Measurements from ENCODE around the gene MMP14. TPM values are rescaled to one million over a fixed set of nuclear protein-coding genes. Genes with fewer than 3 reads are reported as not detected.

The MMP14 gene
- total and polyA plus RNA-seq, 7 donors, result 7.6 to 18.5 (median 14.0) TPM

- peaks cover 0 to 24% of the 10 kb centered on the region in 2 donors for H3K36me3 ChIP-seq (ENCODE audit: insufficient read depth in 1 of 2, low read depth in 1 of 2)
- H3K27ac ChIP-seq, result no peak overlapping the region
- intact Hi-C loops (cut with DNase I), result no loop called here
- no peaks in the 10 kb centered on the region for H3K9me3 ChIP-seq
- H3K4me3 ChIP-seq, result no peak overlapping the region
- 86 to 93% (median 89%) methylated on average over 21 of the region's 21 CpGs for WGBS, 3 donors
- ATAC-seq, result no peak
- no peak for TF ChIP-seq CTCF (IDR thresholded peaks at IDR 0.05)
- peaks cover 0 to 8% (median 0%) of the 10 kb centered on the region in 3 donors for H3K27me3 ChIP-seq (ENCODE audit: insufficient read depth in 3 of 3, low read length in 2 of 3)
- peak in 1 of 2 donors; percentile 22 for DNase-seq
- peaks cover 5% of the 10 kb centered on the region for H3K4me1 ChIP-seq
These were observed 6.9 kb downstream of the MMP14 start for GRCh38 chr14:22843123-22843925.

DNA sequence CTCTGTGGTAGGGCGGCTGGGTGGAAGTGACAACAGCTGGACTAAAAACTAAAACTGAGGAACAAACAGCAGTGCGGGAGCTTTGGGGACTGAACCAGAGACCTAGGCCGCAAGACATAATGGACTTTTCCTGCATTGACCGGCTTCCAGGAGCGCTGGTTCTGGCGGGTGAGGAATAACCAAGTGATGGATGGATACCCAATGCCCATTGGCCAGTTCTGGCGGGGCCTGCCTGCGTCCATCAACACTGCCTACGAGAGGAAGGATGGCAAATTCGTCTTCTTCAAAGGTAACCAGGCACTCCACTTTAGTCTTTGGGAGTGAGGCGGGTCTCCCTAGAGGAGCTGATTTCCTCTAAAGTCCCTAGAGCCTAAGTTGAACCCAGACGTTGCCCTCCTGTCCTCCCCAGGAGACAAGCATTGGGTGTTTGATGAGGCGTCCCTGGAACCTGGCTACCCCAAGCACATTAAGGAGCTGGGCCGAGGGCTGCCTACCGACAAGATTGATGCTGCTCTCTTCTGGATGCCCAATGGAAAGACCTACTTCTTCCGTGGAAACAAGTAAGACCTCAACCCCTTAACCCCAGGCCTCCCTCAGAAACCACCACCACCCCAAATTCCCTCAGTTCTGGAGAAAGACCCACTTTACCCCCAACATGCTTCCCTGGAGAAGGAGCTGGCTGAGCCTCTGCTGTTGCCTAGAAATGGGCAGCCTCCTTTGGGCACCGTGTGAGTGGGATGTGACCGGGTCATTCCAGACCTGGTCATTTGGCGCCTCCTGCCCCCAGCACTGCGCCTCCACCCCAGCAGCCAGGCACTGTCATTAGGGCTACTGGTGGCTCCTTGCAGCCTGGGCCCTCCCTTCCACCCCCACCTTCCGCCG lies 8.1 kb downstream of the MMP14 start:
- no peaks in the 10 kb centered on the region for H3K9me3 ChIP-seq
- no peak for TF ChIP-seq CTCF (IDR thresholded peaks at IDR 0.05)
- H3K27me3 ChIP-seq (ENCODE audit: insufficient read depth in 3 of 3, low read length in 2 of 3), result no peaks in the 10 kb centered on the region
- peaks cover 0 to 24% of the 10 kb centered on the region in 2 donors for H3K36me3 ChIP-seq (ENCODE audit: insufficient read depth in 1 of 2, low read depth in 1 of 2)
- ATAC-seq (no peak), DNase-seq (no peak)
- H3K4me1 ChIP-seq, result peaks cover 16% of the 10 kb centered on the region
- H3K27ac ChIP-seq, result no peak overlapping the region
- WGBS, 3 donors, result 91 to 95% (median 94%) methylated on average over 22 of the region's 22 CpGs
- intact Hi-C loops (cut with DNase I), result no loop called here
- no peak overlapping the region for H3K4me3 ChIP-seq

- no peak for ATAC-seq
- Histone ChIP-seq H3K36me3 (ENCODE audit: insufficient read depth in 1 of 2, low read depth in 1 of 2) (peaks cover 0 to 24% of the 10 kb centered on the region in 2 donors), H3K4me1 (peaks cover 22% of the 10 kb centered on the region), H3K4me3 (no peak overlapping the region), H3K9me3 (no peaks in the 10 kb centered on the region), H3K27ac (no peak overlapping the region), H3K27me3 (ENCODE audit: insufficient read depth in 3 of 3, low read length in 2 of 3) (no peaks in the 10 kb centered on the region)
- no peak for DNase-seq
- TF ChIP-seq CTCF (IDR thresholded peaks at IDR 0.05), result no peak
- WGBS, 3 donors, result 87 to 90% (median 89%) methylated on average over 9 of the region's 9 CpGs
- intact Hi-C loops (cut with DNase I), result no loop called here
These were observed 8.7 kb downstream of the MMP14 start for GRCh38 chr14:22845103-22845394.

DNA sequence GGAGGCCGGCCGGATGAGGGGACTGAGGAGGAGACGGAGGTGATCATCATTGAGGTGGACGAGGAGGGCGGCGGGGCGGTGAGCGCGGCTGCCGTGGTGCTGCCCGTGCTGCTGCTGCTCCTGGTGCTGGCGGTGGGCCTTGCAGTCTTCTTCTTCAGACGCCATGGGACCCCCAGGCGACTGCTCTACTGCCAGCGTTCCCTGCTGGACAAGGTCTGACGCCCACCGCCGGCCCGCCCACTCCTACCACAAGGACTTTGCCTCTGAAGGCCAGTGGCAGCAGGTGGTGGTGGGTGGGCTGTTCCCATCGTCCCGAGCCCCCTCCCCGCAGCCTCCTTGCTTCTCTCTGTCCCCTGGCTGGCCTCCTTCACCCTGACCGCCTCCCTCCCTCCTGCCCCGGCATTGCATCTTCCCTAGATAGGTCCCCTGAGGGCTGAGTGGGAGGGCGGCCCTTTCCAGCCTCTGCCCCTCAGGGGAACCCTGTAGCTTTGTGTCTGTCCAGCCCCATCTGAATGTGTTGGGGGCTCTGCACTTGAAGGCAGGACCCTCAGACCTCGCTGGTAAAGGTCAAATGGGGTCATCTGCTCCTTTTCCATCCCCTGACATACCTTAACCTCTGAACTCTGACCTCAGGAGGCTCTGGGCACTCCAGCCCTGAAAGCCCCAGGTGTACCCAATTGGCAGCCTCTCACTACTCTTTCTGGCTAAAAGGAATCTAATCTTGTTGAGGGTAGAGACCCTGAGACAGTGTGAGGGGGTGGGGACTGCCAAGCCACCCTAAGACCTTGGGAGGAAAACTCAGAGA lies 9.6 kb downstream of the MMP14 start:
- no peaks in the 10 kb centered on the region for H3K27me3 ChIP-seq (ENCODE audit: insufficient read depth in 3 of 3, low read length in 2 of 3)
- intact Hi-C loops (cut with DNase I), result no loop called here
- DNase-seq, result no peak
- no peak overlapping the region for H3K4me3 ChIP-seq
- no peak for TF ChIP-seq CTCF (IDR thresholded peaks at IDR 0.05)
- H3K4me1 ChIP-seq, result peaks cover 32% of the 10 kb centered on the region
- H3K27ac ChIP-seq, result no peak overlapping the region
- H3K9me3 ChIP-seq, result no peaks in the 10 kb centered on the region
- WGBS, 3 donors, result 85 to 86% (median 86%) methylated on average over 23 to 26 of the region's 26 CpGs
- peaks cover 0 to 24% of the 10 kb centered on the region in 2 donors for H3K36me3 ChIP-seq (ENCODE audit: insufficient read depth in 1 of 2, low read depth in 1 of 2)
- no peak for ATAC-seq

All from psoas muscle (tissue), 8 donors.